ENCODE results near the gene MUSTN1. TPM values are rescaled to one million over a fixed set of nuclear protein-coding genes. Genes with fewer than 3 reads are reported as not detected.

Gene MUSTN1
- 0.28 TPM in 1 of 5 replicates, not detected in the others for total RNA-seq (2022; extraction: Qiagen RNA extraction)

GRCh38 chr3:52834871-52835501, at the start of gene MUSTN1:
MUSTN1 (minus strand) TSS chr3:52835019; CDS start chr3:52834948, 71 bp downstream.

DNA sequence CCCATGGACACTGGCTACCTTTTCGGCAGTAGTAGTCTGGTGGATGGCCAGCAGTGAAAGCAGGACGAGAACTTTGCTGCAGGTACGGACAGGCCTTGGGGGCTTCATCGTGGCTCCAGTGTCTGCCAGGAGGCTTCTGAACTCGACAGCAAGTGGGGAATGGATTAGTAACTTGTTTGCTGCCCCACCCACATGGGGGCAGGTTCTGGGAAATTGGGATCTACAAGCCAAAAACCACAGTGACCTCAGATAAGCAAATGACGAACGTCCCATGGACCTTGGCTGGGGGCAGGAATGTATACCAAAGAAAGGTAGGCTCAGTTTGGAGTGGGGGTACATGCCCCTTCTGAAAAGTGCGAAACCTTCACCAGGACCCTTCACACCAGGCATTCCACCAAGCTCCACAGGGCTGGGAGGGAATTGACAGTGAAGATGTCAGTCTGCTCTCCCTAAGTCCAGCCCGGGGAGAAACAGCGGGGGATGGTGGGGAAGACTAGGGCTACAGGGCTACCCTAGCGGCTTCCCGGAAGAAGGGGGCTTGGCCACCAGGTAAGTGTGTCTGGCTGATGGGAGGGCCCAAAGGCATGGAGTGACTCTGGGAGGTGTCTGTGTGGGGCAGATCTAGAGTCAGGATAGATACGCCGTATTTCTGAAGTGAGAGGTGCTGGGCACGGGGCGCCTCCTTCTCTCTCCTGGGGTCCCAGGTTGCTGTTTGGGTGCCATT, 4.1 kb downstream of the MUSTN1 start, which contains the start of gene ITIH4:
Gene ITIH4, minus strand, starts transcription at position 138 of the 724 bp plus-strand sequence. Its CDS starts 30 bp downstream, at position 108.

DNA sequence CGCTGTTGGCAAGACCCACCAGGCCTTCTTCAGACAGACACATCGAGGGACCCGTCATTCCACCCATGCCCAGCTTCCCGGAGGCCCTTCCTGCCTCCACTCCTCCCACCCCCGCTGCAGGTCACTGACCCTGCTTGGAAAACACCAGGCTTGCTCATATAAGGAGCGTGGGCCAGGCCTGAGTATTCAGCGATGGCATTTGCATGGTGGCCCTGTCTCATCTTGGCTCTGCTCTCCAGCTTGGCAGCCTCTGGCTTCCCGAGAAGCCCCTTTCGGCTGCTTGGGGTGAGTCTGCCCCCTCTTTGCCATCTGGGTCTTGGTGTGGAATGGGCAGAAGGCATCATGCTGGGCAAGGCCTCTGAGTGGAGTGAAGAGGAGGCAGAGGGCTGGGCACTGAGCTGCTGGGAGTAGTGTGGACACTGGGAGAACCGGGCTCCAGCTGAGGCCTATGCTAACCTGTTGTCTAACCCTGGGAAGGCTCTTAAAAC, 40.2 kb downstream of the MUSTN1 start, which contains the start of gene ITIH3:
Gene ITIH3, plus strand, starts transcription at position 185 of the 488 bp plus-strand sequence. Its CDS starts 8 bp downstream, at position 193.

Other genes starting within 250 kb of the MUSTN1 start
- 10.6 to 15.6 TPM (median 15.1 TPM) in 5 replicates for gene PBRM1, start 149.1 kb downstream of the MUSTN1 start, total RNA-seq (2022; extraction: Qiagen RNA extraction)
- 89.6 to 138 TPM (median 91.0 TPM) in 5 replicates for gene GNL3, start 149.0 kb downstream of the MUSTN1 start, total RNA-seq (2022; extraction: Qiagen RNA extraction)
- 35.0 to 38.9 TPM (median 38.4 TPM) in 5 replicates for gene GLT8D1, start 129.2 kb downstream of the MUSTN1 start, total RNA-seq (2022; extraction: Qiagen RNA extraction)
- 152 to 169 TPM (median 162 TPM) in 5 replicates for gene SPCS1, start 128.9 kb downstream of the MUSTN1 start, total RNA-seq (2022; extraction: Qiagen RNA extraction)
- 10.0 to 15.8 TPM (median 13.6 TPM) in 5 replicates for gene NEK4, start 64.1 kb downstream of the MUSTN1 start, total RNA-seq (2022; extraction: Qiagen RNA extraction)
- not detected in 5 replicates for gene ITIH1, start 57.4 kb downstream of the MUSTN1 start, total RNA-seq (2022; extraction: Qiagen RNA extraction)
- 0.13 TPM in 1 of 5 replicates, not detected in the others for gene ITIH3, start 40.2 kb downstream of the MUSTN1 start, total RNA-seq (2022; extraction: Qiagen RNA extraction)
- gene ITIH4, start 4.3 kb downstream of the MUSTN1 start, total RNA-seq (2022; extraction: Qiagen RNA extraction) = 0.63 to 1.9 TPM (median 0.87 TPM) in 5 replicates
- 6.1 to 8.3 TPM (median 7.5 TPM) in 5 replicates for gene STIMATE, start 62.5 kb upstream of the MUSTN1 start, total RNA-seq (2022; extraction: Qiagen RNA extraction)
- gene SFMBT1, start 211.1 kb upstream of the MUSTN1 start, total RNA-seq (2022; extraction: Qiagen RNA extraction) = 7.3 to 9.5 TPM (median 8.2 TPM) in 5 replicates

Data from A549 treated with Mapracorat at 1 μM for 4 hours (cell line).